GM18520 (cell line): Measurements from ENCODE around the gene POSTN.

Source experiments
- ATAC-seq: cut with Tn5 transposase; IDR thresholded peaks from one replicate; pipeline ENCODE4 v1.9.1; 2021; ENCODE audit not compliant: unreplicated experiment

Gene POSTN

GRCh38 chr13:37598597-37598996, at the start of gene POSTN:
Gene POSTN, minus strand, starts transcription at chr13:37598768. Its CDS starts 42 bp downstream, at chr13:37598726.
- no peak for ATAC-seq

- ATAC-seq, result no peak
These were observed 48.6 kb upstream of the POSTN start for GRCh38 chr13:37647031-37647650.

GRCh38 chr13:37646531-37646930, 48.0 kb upstream of the POSTN start:
- ATAC-seq, result no peak

GRCh38 chr13:37645181-37645740, 46.7 kb upstream of the POSTN start:
- no peak for ATAC-seq

GRCh38 chr13:37641391-37641790, 42.8 kb upstream of the POSTN start:
- no peak for ATAC-seq

GRCh38 chr13:37640499-37640898, 41.9 kb upstream of the POSTN start:
- ATAC-seq, result no peak

GRCh38 chr13:37636701-37637100, 38.1 kb upstream of the POSTN start:
- ATAC-seq, result no peak

GRCh38 chr13:37632294-37632693, 33.7 kb upstream of the POSTN start:
- no peak for ATAC-seq

- no peak for ATAC-seq
These were observed 28.9 kb upstream of the POSTN start for GRCh38 chr13:37627428-37627827.

- no peak for ATAC-seq
These were observed 23.3 kb upstream of the POSTN start for GRCh38 chr13:37621811-37622361.

GRCh38 chr13:37618554-37618953, 20.0 kb upstream of the POSTN start:
- no peak for ATAC-seq

- ATAC-seq, result no peak
These were observed 18.6 kb upstream of the POSTN start for GRCh38 chr13:37617173-37617572.

GRCh38 chr13:37616131-37616530, 17.6 kb upstream of the POSTN start:
- no peak for ATAC-seq

- ATAC-seq, result no peak
These were observed 16.7 kb upstream of the POSTN start for GRCh38 chr13:37615276-37615675.

- ATAC-seq, result no peak
These were observed 15.1 kb upstream of the POSTN start for GRCh38 chr13:37613638-37614037.

- ATAC-seq, result no peak
These were observed 14.7 kb upstream of the POSTN start for GRCh38 chr13:37613236-37613635.

GRCh38 chr13:37608750-37609339, 10.3 kb upstream of the POSTN start:
- ATAC-seq, result no peak

GRCh38 chr13:37602733-37603381, 4.3 kb upstream of the POSTN start:
- ATAC-seq, result no peak

GRCh38 chr13:37601648-37602440, 3.3 kb upstream of the POSTN start:
- ATAC-seq, result no peak

GRCh38 chr13:37599519-37599918, 951 bp upstream of the POSTN start:
- ATAC-seq, result no peak

- ATAC-seq, result no peak
These were observed 1.0 kb downstream of the POSTN start for GRCh38 chr13:37597477-37598025.
